Gastrocnemius medialis (tissue), 4 donors: Measurements from ENCODE around the gene NSD2.

Source experiments
- CTCF ChIP-seq, 5 experiments: fragments of 450-650 bp in 3 of 5; fragments of 200-600 bp in 2 of 5; sonication (generic) in 2 of 5; IDR thresholded peaks in 4 of 5; conservative IDR thresholded peaks in 1 of 5; 1 replicate in 4 of 5; 2 replicates in 1 of 5; pipeline ENCODE4 v1.5.1; 2016 to 2019; ENCODE audit warnings: antibody characterized with exemption in 5 of 5, mild to moderate bottlenecking in 3 of 5, moderate library complexity in 3 of 5
- POLR2A ChIP-seq, 2 donors: fragments of 450-650 bp; IDR thresholded peaks; one replicate each; pipeline ENCODE4 v1.6.1; 2017; ENCODE audit warnings: antibody characterized with exemption in 2 of 2, mild to moderate bottlenecking in 2 of 2, moderate library complexity in 2 of 2

- TF ChIP-seq POLR2A (IDR thresholded peaks at IDR 0.05) (no peak), CTCF (IDR thresholded peaks at IDR 0.05 in 4 of 5, conservative IDR thresholded peaks at IDR 0.05 in 1 of 5) (no peak)
Observed at GRCh38 chr4:1987721-1988326, 116.6 kb downstream of the NSD2 start.
